Endothelial cell (in vitro differentiated cells): ENCODE data around the gene PURA. TPM values are rescaled to one million over a fixed set of nuclear protein-coding genes. Genes with fewer than 3 reads are reported as not detected.
"Not testable (repeated sequence)": the region's sequence is repeated elsewhere in the genome, so short reads cannot be mapped to it uniquely, and the experiment has no call there.

ENCODE experiments used
- DNase-seq: peaks from one replicate; pipeline ENCODE4 v3.0.0; 2021; ENCODE audit warnings: low spot score
- H3K27ac Mint-ChIP-seq: one replicate; pipeline ENCODE4 v1.8.0; 2021; ENCODE audit warnings: mixed read lengths, inconsistent platforms; ENCODE audit not compliant: unreplicated experiment
- H3K27me3 Mint-ChIP-seq: one replicate; pipeline ENCODE4 v1.8.0; 2021; ENCODE audit warnings: mild to moderate bottlenecking, moderate library complexity, mixed read lengths, inconsistent platforms; ENCODE audit not compliant: unreplicated experiment
- H3K36me3 Mint-ChIP-seq: one replicate; pipeline ENCODE4 v1.8.0; 2021; ENCODE audit warnings: mild to moderate bottlenecking, low read depth, mixed read lengths, inconsistent platforms; ENCODE audit not compliant: unreplicated experiment
- H3K4me1 Mint-ChIP-seq: one replicate; pipeline ENCODE4 v1.8.0; 2021; ENCODE audit warnings: mild to moderate bottlenecking, mixed read lengths, inconsistent platforms; ENCODE audit not compliant: unreplicated experiment
- H3K4me3 Mint-ChIP-seq: one replicate; pipeline ENCODE4 v1.8.0; 2021; ENCODE audit warnings: mild to moderate bottlenecking, mixed read lengths, inconsistent platforms; ENCODE audit not compliant: unreplicated experiment
- H3K9me3 Mint-ChIP-seq: one replicate; pipeline ENCODE4 v1.8.0; 2021; ENCODE audit warnings: mixed read lengths, inconsistent platforms; ENCODE audit not compliant: unreplicated experiment
- CTCF ChIP-seq: fragments of 200-600 bp; sonication (generic); IDR thresholded peaks from one replicate; pipeline ENCODE4 v1.5.0; 2021; ENCODE audit warnings: antibody characterized with exemption; ENCODE audit not compliant: unreplicated experiment
- total RNA-seq: library from RNA; stranded (reverse); fragmentation: NEBNext Ultra II Directional; extraction: Animal tissue kit (Norgen Biotek cat#: 25700); gene quantifications from one replicate; pipeline ENCODE4 v1.2.1, GENCODE V29; 2021; ENCODE audit not compliant: unreplicated experiment

Gene PURA
- total RNA-seq, 1 donor from 2014 or later, result 6.2 TPM

DNA sequence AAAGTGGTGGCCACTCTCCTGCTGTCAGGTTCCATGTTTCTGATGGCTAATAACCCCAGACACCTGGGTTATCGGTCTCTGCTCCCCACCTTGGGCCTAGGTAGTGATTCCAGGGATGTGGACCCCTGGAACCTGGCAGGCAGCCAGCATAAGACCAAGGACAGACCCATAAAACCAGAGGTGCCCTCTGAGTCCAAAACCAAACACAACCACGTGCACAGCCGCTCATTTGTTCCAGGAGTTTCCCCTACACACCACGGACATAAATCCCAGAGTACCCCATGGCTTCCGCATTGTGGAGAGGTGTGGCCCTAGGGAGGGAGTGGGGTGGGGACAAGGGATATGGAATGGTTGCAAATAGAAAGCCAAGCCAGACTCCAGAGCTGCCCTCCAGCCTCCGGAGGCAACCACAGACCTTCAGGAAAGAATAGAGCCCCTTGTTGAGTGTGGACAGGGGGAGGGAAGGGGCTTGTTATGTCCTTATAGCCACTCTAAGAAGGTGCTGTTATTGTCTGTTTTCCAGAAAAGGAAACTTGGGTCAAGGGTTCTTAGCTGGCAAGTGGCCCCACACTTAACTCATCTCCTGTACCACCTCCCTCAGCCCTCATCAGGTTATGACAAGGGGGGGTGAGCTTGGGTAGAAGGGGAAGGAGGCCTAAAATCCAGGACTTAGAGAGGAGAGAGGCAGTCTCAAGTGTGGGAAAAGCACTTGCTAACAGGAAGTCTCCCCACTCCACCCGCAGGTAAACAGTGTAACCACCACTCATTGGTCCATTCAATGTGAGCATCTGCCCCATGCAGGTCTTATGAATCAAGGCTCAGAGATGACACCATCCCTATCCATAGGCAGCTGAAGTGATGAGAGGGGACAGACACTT lies 37.5 kb downstream of the PURA start:
- Mint-ChIP-seq H3K36me3 (no peaks in the 10 kb centered on the region), H3K9me3 (no peaks in the 10 kb centered on the region), H3K27me3 (peaks cover 11% of the 10 kb centered on the region), H3K4me1 (peaks cover 26% of the 10 kb centered on the region), H3K27ac (no peak overlapping the region), H3K4me3 (no peak overlapping the region)
- TF ChIP-seq CTCF, result no peak
- DNase-seq, result no peak

DNA sequence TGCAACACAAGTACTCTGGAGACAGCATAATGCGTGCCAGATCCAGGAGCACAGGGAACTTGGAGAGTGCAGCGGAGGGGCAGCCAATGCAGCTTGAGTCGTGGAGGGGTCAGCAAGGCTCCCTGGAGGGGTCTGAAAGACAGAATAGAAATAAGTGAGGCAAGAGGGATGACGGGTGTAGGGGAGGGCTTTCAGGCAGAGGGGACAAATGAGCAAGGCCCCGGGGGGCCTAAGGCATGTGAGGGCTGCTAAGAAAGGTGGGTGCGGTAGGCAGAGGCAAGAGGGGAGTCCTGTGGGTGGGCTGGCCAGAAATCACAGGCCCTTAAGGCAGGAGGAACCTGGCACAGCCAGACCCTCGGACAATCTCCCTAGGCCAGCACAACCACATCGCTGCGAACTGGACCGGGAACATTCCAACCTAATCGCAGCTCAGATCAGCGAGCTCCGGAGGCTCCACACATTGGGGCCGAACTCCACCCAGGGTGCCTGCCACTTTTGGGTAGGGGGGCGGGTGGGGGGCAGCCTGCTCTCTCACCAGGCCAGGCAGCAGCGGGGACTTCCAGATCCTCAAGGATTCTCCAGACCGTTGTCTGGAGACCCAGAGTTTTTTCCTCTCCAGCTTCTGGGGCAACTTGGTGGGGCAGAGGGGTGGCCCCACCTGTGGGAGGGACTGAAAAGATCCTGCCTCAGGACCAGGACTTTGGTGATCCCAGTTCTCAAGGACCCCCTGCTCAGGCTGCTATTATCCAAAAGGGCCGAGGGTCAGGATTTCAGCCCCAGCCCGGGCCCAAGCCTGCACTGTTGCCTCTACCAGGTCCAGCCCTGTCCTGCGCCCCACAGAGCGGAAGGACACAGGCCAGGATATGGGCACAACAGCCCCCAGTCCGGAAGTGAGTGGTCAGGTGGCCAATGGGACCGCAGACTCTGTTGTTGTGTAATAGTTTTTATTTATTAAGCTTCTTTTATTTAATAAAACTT lies 38.4 kb downstream of the PURA start:
- no peak for DNase-seq
- H3K27me3 Mint-ChIP-seq, result peaks cover 11% of the 10 kb centered on the region
- H3K36me3 Mint-ChIP-seq, result peaks cover 3% of the 10 kb centered on the region
- no peak for TF ChIP-seq CTCF
- no peaks in the 10 kb centered on the region for H3K9me3 Mint-ChIP-seq
- peaks cover 29% of the 10 kb centered on the region for H3K4me1 Mint-ChIP-seq
- no peak overlapping the region for H3K4me3 Mint-ChIP-seq
- H3K27ac Mint-ChIP-seq, result no peak overlapping the region

DNA sequence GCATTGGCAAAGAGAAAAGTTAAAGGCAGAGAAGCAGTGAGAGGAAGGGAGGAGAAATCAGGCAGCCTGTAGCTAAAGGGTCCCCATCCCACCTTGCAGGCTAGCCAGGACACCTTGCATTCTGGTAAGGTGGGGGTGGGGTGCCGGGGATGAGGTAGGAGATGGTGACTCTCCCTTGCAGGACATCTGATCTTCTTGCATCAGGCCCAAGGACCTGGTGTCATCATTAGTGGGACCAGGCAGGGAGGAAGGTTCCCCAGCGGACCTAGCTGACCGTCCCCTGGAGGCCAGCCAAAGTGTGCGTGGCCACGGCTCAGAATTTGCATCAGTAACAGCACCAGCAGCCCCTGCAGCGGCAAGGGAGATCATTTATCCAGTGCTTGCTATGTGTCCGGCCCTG lies 39.3 kb downstream of the PURA start:
- H3K4me1 Mint-ChIP-seq, result peaks cover 29% of the 10 kb centered on the region
- H3K36me3 Mint-ChIP-seq, result peaks cover 3% of the 10 kb centered on the region
- H3K27ac Mint-ChIP-seq, result no peak overlapping the region
- H3K9me3 Mint-ChIP-seq, result no peaks in the 10 kb centered on the region
- no peak for DNase-seq
- TF ChIP-seq CTCF, result no peak
- H3K27me3 Mint-ChIP-seq, result peaks cover 3% of the 10 kb centered on the region
- H3K4me3 Mint-ChIP-seq, result no peak overlapping the region

GRCh38 chr5:140153905-140154304 lies 40.0 kb downstream of the PURA start:
- peaks cover 3% of the 10 kb centered on the region for H3K36me3 Mint-ChIP-seq
- H3K4me3 Mint-ChIP-seq, result no peak overlapping the region
- no peaks in the 10 kb centered on the region for H3K9me3 Mint-ChIP-seq
- H3K27me3 Mint-ChIP-seq, result peaks cover 3% of the 10 kb centered on the region
- H3K4me1 Mint-ChIP-seq, result peaks cover 29% of the 10 kb centered on the region
- no peak for TF ChIP-seq CTCF
- H3K27ac Mint-ChIP-seq, result no peak overlapping the region
- DNase-seq, result no peak

DNA sequence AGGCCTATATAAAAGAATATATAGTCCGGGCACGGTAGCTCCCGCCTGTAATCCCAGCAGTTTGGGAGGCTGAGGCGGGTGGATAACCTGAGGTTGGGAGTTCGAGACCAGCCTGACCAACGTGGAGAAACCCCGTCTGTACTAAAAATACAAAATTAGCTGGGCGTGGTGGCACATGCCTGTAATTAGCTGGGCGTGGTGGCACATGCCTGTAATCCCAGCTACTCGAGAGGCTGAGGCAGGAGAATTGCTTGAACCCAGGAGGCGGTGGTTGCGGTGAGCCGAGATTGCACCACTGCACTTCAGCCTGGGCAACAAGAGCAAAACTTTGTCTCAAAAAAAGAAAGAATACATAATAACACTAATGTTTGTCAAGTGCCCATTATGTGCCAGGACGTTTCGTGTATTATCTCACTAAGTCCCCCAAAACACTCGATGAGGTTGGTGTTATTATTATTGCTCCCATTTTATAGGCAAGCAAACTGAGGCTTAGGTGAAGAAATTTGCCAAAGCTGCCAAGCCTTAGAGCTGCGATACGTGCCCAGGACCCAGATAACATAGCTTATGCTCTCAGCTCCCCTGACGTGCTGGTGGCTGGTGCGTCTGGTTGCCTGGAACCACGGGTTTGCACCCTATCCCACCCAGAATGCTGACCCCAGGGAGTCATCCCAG lies 40.9 kb downstream of the PURA start:
- H3K27me3 Mint-ChIP-seq, H3K4me3 Mint-ChIP-seq, H3K36me3 Mint-ChIP-seq, DNase-seq, H3K27ac Mint-ChIP-seq, H3K9me3 Mint-ChIP-seq: not testable (repeated sequence)
- H3K4me1 Mint-ChIP-seq, result peaks cover 29% of the 10 kb centered on the region
